SK-N-SH (cell line): ENCODE results near the gene MAPK10. TPM values are rescaled to one million over a fixed set of nuclear protein-coding genes. Genes with fewer than 3 reads are reported as not detected.

Experiments used
- CTCF ChIA-PET: fragments of 300-600, 350-600 bp; formaldehyde crosslinking; extraction: SDS; loops from one replicate; lab custom pipeline; 2021; lab: Yijun Ruan, JAX
- POLR2A ChIA-PET: fragments of 350-600 bp; sonication (Branson Sonifier 250); formaldehyde crosslinking; extraction: SDS; loops from one replicate; lab custom pipeline; 2020; ENCODE audit warnings: antibody characterized with exemption, inconsistent platforms; lab: Yijun Ruan, JAX
- DNase-seq: peaks from one replicate; pipeline ENCODE4 v3.0.0; 2012
- H2AFZ ChIP-seq: fragments of 200-600 bp; sonication (generic); 2 replicates; pipeline ENCODE4 v1.8.1; 2016; ENCODE audit warnings: antibody characterized with exemption, mild to moderate bottlenecking, low read depth
- H3F3A ChIP-seq: fragments of 200-600 bp; sonication (generic); replicated peaks from 2 replicates; pipeline ENCODE3; 2016; ENCODE audit warnings: antibody characterized with exemption, mild to moderate bottlenecking; ENCODE audit not compliant: insufficient read depth
- H3K27ac ChIP-seq, 2 experiments: fragments of 200-500 bp in 1 of 2; fragments of 200-600 bp in 1 of 2; sonication (Bioruptor generic) in 1 of 2; sonication (generic), shearing (Covaris generic) in 1 of 2; 2 replicates each; pipeline versions ENCODE4 v1.5.1 to v1.6.1; 2014 to 2016; ENCODE audit warnings: low read depth in 2 of 2, inconsistent platforms in 1 of 2, low read length in 1 of 2, mild to moderate bottlenecking in 1 of 2, mixed read lengths in 1 of 2
- H3K27me3 ChIP-seq: fragments of 200-600 bp; sonication (generic), shearing (Covaris generic); 2 replicates; pipeline ENCODE4 v1.6.1; 2016; ENCODE audit warnings: mixed run types; ENCODE audit not compliant: insufficient read depth
- H3K36me3 ChIP-seq, 2 experiments: fragments of 200-500 bp in 1 of 2; fragments of 200-600 bp in 1 of 2; sonication (Bioruptor generic) in 1 of 2; sonication (generic) in 1 of 2; replicated peaks in 1 of 2; 2 replicates each; pipeline versions ENCODE3 to v1.5.1; 2014 to 2016; ENCODE audit warnings: low read length in 1 of 2, mild to moderate bottlenecking in 1 of 2; ENCODE audit not compliant: insufficient read depth in 2 of 2, control insufficient read depth in 1 of 2
- H3K4me1 ChIP-seq, 2 experiments: fragments of 200-500 bp in 1 of 2; fragments of 200-600 bp in 1 of 2; sonication (Bioruptor generic) in 1 of 2; sonication (generic), shearing (Covaris generic) in 1 of 2; 2 replicates each; pipeline versions ENCODE4 v1.5.1 to v1.6.1; 2014 to 2016; ENCODE audit warnings: low read depth in 1 of 2, low read length in 1 of 2, mixed run types in 1 of 2; ENCODE audit not compliant: insufficient read depth in 2 of 2, control insufficient read depth in 1 of 2
- H3K4me2 ChIP-seq: fragments of 200-600 bp; sonication (generic), shearing (Covaris generic); 2 replicates; pipeline ENCODE4 v1.6.1; 2017; ENCODE audit warnings: mixed run types
- H3K4me3 ChIP-seq, 2 experiments: fragments of 200-500 bp in 1 of 2; fragments of 200-600 bp in 1 of 2; sonication (Bioruptor generic) in 1 of 2; sonication (generic), shearing (Covaris generic) in 1 of 2; 2 replicates each; pipeline versions ENCODE4 v1.5.1 to v1.8.1; 2014 to 2016; ENCODE audit warnings: low read depth in 2 of 2, inconsistent platforms in 1 of 2, low read length in 1 of 2, mild to moderate bottlenecking in 1 of 2, mixed read lengths in 1 of 2, moderate library complexity in 1 of 2
- H3K79me2 ChIP-seq: fragments of 200-600 bp; sonication (generic); 2 replicates; pipeline ENCODE4 v1.8.1; 2017; ENCODE audit warnings: mild to moderate bottlenecking; ENCODE audit not compliant: insufficient read depth
- H3K9ac ChIP-seq: fragments of 200-600 bp; sonication (generic); 2 replicates; pipeline ENCODE4 v1.6.1; 2017; ENCODE audit warnings: mixed run types
- H3K9me2 ChIP-seq: fragments of 200-600 bp; sonication (generic); 2 replicates; pipeline ENCODE4 v1.6.1; 2017; ENCODE audit warnings: mixed run types
- H3K9me3 ChIP-seq: fragments of 200-600 bp; sonication (generic); 2 replicates; pipeline ENCODE4 v1.6.1; 2017; ENCODE audit warnings: mixed run types, mild to moderate bottlenecking, moderate library complexity
- H4K20me1 ChIP-seq: fragments of 200-600 bp; sonication (generic); 2 replicates; pipeline ENCODE4 v1.6.1; 2017; ENCODE audit warnings: mild to moderate bottlenecking, mixed run types; ENCODE audit not compliant: insufficient read depth
- CHD2 ChIP-seq: fragments of 150-350 bp; IDR thresholded peaks from 2 replicates; pipeline ENCODE4 v1.6.1; 2018; ENCODE audit warnings: low read length; ENCODE audit not compliant: partially characterized antibody
- CTCF ChIP-seq: fragments of 200-600 bp; sonication (generic); IDR thresholded peaks from 2 replicates; pipeline ENCODE4 v1.6.1; 2017; ENCODE audit warnings: antibody characterized with exemption, mild to moderate bottlenecking, moderate library complexity
- EP300 ChIP-seq, 2 experiments: IDR thresholded peaks; 2 replicates each; pipeline versions ENCODE4 v1.4.0 to v1.6.1; 2012; ENCODE audit warnings: borderline replicate concordance in 1 of 2, low read depth in 1 of 2, low read length in 1 of 2
- EZH2phosphoT487 ChIP-seq: fragments of 200-600 bp; sonication (generic); IDR thresholded peaks from 2 replicates; pipeline ENCODE4 v1.6.1; 2017; ENCODE audit warnings: low read depth, mixed run types, mild to moderate bottlenecking, antibody characterized with exemption, moderate library complexity, borderline replicate concordance
- FOXJ3 ChIP-seq: sonication (generic); formaldehyde crosslinking; IDR thresholded peaks from 2 replicates; pipeline ENCODE4 v1.5.1; 2020; ENCODE audit warnings: mild to moderate bottlenecking, missing genetic modification reagents
- MAX ChIP-seq: IDR thresholded peaks from 2 replicates; pipeline ENCODE4 v1.4.0; 2012; ENCODE audit warnings: low read depth
- MEF2A ChIP-seq: IDR thresholded peaks from 2 replicates; pipeline ENCODE4 v1.4.0; 2012; ENCODE audit warnings: low read depth, borderline replicate concordance
- MXI1 ChIP-seq: IDR thresholded peaks from 2 replicates; pipeline ENCODE4 v1.6.1; 2012; ENCODE audit warnings: mild to moderate bottlenecking, low read depth, low read length, improper control_type of control experiment
- POLR2AphosphoS5 ChIP-seq: IDR thresholded peaks from 2 replicates; pipeline ENCODE4 v1.6.1; 2012; ENCODE audit warnings: low read depth, low read length
- RCOR1 ChIP-seq: fragments of 150-350 bp; IDR thresholded peaks from 2 replicates; pipeline ENCODE4 v1.6.1; 2017; ENCODE audit warnings: antibody characterized with exemption, low read length
- REST ChIP-seq: IDR thresholded peaks from 2 replicates; pipeline ENCODE4 v1.6.1; 2012; ENCODE audit warnings: mild to moderate bottlenecking, low read depth, low read length, moderate library complexity
- USF2 ChIP-seq: fragments of 150-350 bp; IDR thresholded peaks from 2 replicates; pipeline ENCODE4 v1.6.1; 2017; ENCODE audit warnings: antibody characterized with exemption, low read length, low read depth, borderline replicate concordance
- WGBS: methylation state at CpG from one replicate; pipeline ENCODE4 v1.1.6; 2017; ENCODE audit warnings: low lambda C conversion rate; 5-methylcytosine and 5-hydroxymethylcytosine counted together
- polyA plus RNA-seq, 3 experiments: library from polyadenylated mRNA; depleted of rRNA; stranded (reverse); fragments of >200 nt; gene quantifications; 2 replicates each; pipeline ENCODE4 v1.2.3, GENCODE V29; 2012
- TF ChIP-seq, protein P1 (sequence below): IDR thresholded peaks from 2 replicates; pipeline ENCODE4 v1.4.0; 2012; ENCODE audit warnings: low read depth, borderline replicate concordance
- TF ChIP-seq, protein P2 (sequence below): IDR thresholded peaks from 2 replicates; pipeline ENCODE4; 2012

Gene MAPK10
- polyA plus RNA-seq, 1 of the 3 experiments (the other 2 are of a cell fraction), result 8.1 TPM

- H3K79me2 ChIP-seq, result no peaks in the 10 kb centered on the region
- no peaks in the 10 kb centered on the region for H4K20me1 ChIP-seq
- no peak overlapping the region for H3K9ac ChIP-seq
- H3K4me2 ChIP-seq, result no peak overlapping the region
- DNase-seq, result no peak
- no peak overlapping the region for H3K4me3 ChIP-seq
- CTCF ChIA-PET, result interaction anchor here (2.6 kb wide), 1 partner anchor 154 kb away, joined by 9 read pairs; no protein-coding TSS in a partner anchor
- TF ChIP-seq MAX (no peak), RCOR1 (no peak), EZH2phosphoT487 (no peak), CHD2 (no peak), FOXJ3 (CRISPR knock-in tag) (no peak)
- TF ChIP-seq, all 33 proteins: peak for 0
- H3K4me1 ChIP-seq, result peaks cover 0 to 2% of the 10 kb centered on the region in 2 experiments; a peak in 2 of 4 replicates
- H3K36me3 ChIP-seq, result no peaks in the 10 kb centered on the region
- no peaks in the 10 kb centered on the region for H3K9me3 ChIP-seq
- H2AFZ ChIP-seq, result no peak overlapping the region
- no peaks in the 10 kb centered on the region for H3K9me2 ChIP-seq
- peaks cover 3% of the 10 kb centered on the region for H3F3A ChIP-seq
- WGBS, result 91% methylated on average over 3 of the region's 3 CpGs
- POLR2A ChIA-PET, result no interaction called here
- no peak overlapping the region for H3K27ac ChIP-seq
- H3K27me3 ChIP-seq, result no peaks in the 10 kb centered on the region
These were observed 408.8 kb downstream of the MAPK10 start for GRCh38 chr4:85951099-85951498.

- TF ChIP-seq MXI1 (no peak), MAX (no peak), MEF2A (no peak), EZH2phosphoT487 (no peak), USF2 (no peak), EP300 (IDR thresholded peaks at IDR 0.05; ENCODE audit: borderline replicate concordance in 1 of 2, low read depth in 1 of 2, low read length in 1 of 2) (no peak), CTCF (no peak), REST (no peak), POLR2AphosphoS5 (no peak)
- TF ChIP-seq, protein P1, sequence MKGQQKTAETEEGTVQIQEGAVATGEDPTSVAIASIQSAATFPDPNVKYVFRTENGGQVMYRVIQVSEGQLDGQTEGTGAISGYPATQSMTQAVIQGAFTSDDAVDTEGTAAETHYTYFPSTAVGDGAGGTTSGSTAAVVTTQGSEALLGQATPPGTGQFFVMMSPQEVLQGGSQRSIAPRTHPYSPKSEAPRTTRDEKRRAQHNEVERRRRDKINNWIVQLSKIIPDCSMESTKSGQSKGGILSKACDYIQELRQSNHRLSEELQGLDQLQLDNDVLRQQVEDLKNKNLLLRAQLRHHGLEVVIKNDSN, result no peak
- TF ChIP-seq, protein P2, sequence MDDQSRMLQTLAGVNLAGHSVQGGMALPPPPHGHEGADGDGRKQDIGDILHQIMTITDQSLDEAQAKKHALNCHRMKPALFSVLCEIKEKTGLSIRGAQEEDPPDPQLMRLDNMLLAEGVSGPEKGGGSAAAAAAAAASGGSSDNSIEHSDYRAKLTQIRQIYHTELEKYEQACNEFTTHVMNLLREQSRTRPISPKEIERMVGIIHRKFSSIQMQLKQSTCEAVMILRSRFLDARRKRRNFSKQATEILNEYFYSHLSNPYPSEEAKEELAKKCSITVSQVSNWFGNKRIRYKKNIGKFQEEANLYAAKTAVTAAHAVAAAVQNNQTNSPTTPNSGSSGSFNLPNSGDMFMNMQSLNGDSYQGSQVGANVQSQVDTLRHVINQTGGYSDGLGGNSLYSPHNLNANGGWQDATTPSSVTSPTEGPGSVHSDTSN, result no peak
- Histone ChIP-seq H3K9me2 (no peaks in the 10 kb centered on the region), H3K27ac (no peak overlapping the region), H2AFZ (no peak overlapping the region), H3K27me3 (no peaks in the 10 kb centered on the region), H3K9me3 (no peaks in the 10 kb centered on the region), H3F3A (peaks cover 3% of the 10 kb centered on the region), H3K36me3 (no peaks in the 10 kb centered on the region), H3K4me3 (no peak overlapping the region), H3K4me1 (no peaks in the 10 kb centered on the region), H3K79me2 (no peaks in the 10 kb centered on the region; the same call in 1 of the 2 replicates), H3K4me2 (no peak overlapping the region), H4K20me1 (no peaks in the 10 kb centered on the region), H3K9ac (no peak overlapping the region)
- DNase-seq, result no peak
- CTCF ChIA-PET, result no interaction called here
- POLR2A ChIA-PET, result no interaction called here
These were observed 413.0 kb downstream of the MAPK10 start for GRCh38 chr4:85946821-85947220.
